HepG2 (cell line): Measurements from ENCODE around the gene C16orf87.

ENCODE experiments used
- ASH2L ChIP-seq: fragments of 300-600, 200-600 bp; sonication (generic); IDR thresholded peaks from 2 replicates; pipeline ENCODE4 v1.7.0; 2017; ENCODE audit warnings: low read depth, mild to moderate bottlenecking, moderate library complexity, mixed read lengths, low read length; ENCODE audit not compliant: insufficient read length
- GABPB1 ChIP-seq: IDR thresholded peaks from 2 replicates; pipeline ENCODE4 v1.6.1; 2016; ENCODE audit warnings: mild to moderate bottlenecking, missing genetic modification reagents, moderate library complexity, missing compliant biosample characterization
- KDM4B ChIP-seq: sonication (generic); formaldehyde crosslinking; IDR thresholded peaks from 2 replicates; pipeline ENCODE4 v1.4.0; 2020; ENCODE audit warnings: missing genetic modification reagents
- POLR2A ChIP-seq, 2 experiments: IDR thresholded peaks; 2 replicates each; pipeline ENCODE4 v1.6.1; 2011; ENCODE audit warnings: low read depth in 2 of 2, low read length in 2 of 2, mild to moderate bottlenecking in 1 of 2, moderate library complexity in 1 of 2; ENCODE audit not compliant: insufficient read depth in 1 of 2
- SMAD3 ChIP-seq: sonication (generic); formaldehyde crosslinking; IDR thresholded peaks from 2 replicates; pipeline ENCODE4 v1.4.0; 2020; ENCODE audit warnings: missing genetic modification reagents
- STAG1 ChIP-seq: sonication (generic); formaldehyde crosslinking; IDR thresholded peaks from 2 replicates; pipeline ENCODE4 v1.4.0; 2020; ENCODE audit warnings: missing genetic modification reagents
- TOPORS ChIP-seq: sonication (generic); formaldehyde crosslinking; IDR thresholded peaks from 2 replicates; pipeline ENCODE4 v1.8.0; 2023; ENCODE audit warnings: mild to moderate bottlenecking, missing genetic modification reagents
- ZNF562 ChIP-seq: sonication (generic); formaldehyde crosslinking; IDR thresholded peaks from 2 replicates; pipeline ENCODE4 v1.8.0; 2022; ENCODE audit warnings: missing genetic modification reagents, borderline replicate concordance
- TF ChIP-seq, protein P1 (sequence below): sonication (generic); formaldehyde crosslinking; IDR thresholded peaks from 2 replicates; pipeline ENCODE4 v1.4.0; 2020; ENCODE audit warnings: missing genetic modification reagents, borderline replicate concordance
- TF ChIP-seq, protein P2 (sequence below): sonication (generic); formaldehyde crosslinking; IDR thresholded peaks from 2 replicates; pipeline ENCODE4 v1.4.0; 2020; ENCODE audit warnings: low read depth, missing genetic modification reagents
- TF ChIP-seq, protein P3 (sequence below): sonication (generic); formaldehyde crosslinking; IDR thresholded peaks from 2 replicates; pipeline ENCODE4 v1.4.0; 2020; ENCODE audit warnings: missing genetic modification reagents, borderline replicate concordance
- TF ChIP-seq, protein P4 (sequence below), 2 experiments: fragments of 450-650 bp in 1 of 2; sonication (generic) in 1 of 2; formaldehyde crosslinking in 1 of 2; IDR thresholded peaks; 2 replicates each; pipeline versions ENCODE4 v1.6.1 to v1.8.0; 2016 to 2022; ENCODE audit warnings: antibody characterized with exemption in 1 of 2, mild to moderate bottlenecking in 1 of 2, missing genetic modification reagents in 1 of 2

DNA sequence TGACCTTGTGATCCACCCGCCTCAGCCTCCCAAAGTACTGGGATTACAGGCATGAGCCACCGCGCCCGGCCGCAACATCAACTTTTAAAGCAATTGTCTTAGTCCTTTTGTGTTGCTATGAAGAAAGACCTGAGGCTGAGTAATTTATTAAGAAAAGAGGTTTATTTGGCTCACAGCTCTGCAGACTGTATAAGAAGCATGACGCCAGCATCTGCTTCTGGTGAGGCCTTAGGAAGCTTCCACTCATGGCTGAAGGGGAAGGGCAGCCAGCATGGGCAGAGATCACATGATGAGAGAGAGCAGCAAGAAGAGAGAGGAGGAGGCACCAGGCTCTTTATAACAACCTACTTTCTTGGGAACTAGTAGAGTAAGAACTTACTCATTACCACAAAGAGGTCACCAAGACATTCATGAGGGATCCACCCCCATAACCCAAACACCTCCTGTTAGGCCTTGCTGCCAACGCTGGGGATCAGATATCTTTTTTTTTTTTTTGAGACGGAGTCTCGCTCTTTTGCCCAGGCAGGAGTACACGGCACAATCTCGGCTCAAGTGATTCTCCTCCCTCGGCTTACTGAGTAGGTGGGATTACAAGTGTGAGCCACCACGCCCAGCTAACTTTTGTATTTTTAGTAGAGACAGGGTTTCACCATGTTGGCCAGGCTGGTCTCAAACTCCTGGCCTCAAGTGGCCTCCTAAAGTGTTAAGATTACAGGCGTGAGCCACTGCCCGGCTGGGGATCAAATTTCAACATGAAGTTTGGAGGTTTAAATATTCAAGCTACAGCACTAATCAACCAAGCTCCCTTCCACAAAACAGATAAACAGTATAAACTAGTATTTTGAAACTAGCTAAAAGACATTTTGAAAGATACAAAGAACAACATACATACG is 31.8 kb upstream of the C16orf87 start:
- TF ChIP-seq, protein P1, sequence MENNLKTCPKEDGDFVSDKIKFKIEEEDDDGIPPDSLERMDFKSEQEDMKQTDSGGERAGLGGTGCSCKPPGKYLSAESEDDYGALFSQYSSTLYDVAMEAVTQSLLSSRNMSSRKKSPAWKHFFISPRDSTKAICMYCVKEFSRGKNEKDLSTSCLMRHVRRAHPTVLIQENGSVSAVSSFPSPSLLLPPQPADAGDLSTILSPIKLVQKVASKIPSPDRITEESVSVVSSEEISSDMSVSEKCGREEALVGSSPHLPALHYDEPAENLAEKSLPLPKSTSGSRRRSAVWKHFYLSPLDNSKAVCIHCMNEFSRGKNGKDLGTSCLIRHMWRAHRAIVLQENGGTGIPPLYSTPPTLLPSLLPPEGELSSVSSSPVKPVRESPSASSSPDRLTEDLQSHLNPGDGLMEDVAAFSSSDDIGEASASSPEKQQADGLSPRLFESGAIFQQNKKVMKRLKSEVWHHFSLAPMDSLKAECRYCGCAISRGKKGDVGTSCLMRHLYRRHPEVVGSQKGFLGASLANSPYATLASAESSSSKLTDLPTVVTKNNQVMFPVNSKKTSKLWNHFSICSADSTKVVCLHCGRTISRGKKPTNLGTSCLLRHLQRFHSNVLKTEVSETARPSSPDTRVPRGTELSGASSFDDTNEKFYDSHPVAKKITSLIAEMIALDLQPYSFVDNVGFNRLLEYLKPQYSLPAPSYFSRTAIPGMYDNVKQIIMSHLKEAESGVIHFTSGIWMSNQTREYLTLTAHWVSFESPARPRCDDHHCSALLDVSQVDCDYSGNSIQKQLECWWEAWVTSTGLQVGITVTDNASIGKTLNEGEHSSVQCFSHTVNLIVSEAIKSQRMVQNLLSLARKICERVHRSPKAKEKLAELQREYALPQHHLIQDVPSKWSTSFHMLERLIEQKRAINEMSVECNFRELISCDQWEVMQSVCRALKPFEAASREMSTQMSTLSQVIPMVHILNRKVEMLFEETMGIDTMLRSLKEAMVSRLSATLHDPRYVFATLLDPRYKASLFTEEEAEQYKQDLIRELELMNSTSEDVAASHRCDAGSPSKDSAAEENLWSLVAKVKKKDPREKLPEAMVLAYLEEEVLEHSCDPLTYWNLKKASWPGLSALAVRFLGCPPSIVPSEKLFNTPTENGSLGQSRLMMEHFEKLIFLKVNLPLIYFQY: no peak
- TF ChIP-seq, protein P2, sequence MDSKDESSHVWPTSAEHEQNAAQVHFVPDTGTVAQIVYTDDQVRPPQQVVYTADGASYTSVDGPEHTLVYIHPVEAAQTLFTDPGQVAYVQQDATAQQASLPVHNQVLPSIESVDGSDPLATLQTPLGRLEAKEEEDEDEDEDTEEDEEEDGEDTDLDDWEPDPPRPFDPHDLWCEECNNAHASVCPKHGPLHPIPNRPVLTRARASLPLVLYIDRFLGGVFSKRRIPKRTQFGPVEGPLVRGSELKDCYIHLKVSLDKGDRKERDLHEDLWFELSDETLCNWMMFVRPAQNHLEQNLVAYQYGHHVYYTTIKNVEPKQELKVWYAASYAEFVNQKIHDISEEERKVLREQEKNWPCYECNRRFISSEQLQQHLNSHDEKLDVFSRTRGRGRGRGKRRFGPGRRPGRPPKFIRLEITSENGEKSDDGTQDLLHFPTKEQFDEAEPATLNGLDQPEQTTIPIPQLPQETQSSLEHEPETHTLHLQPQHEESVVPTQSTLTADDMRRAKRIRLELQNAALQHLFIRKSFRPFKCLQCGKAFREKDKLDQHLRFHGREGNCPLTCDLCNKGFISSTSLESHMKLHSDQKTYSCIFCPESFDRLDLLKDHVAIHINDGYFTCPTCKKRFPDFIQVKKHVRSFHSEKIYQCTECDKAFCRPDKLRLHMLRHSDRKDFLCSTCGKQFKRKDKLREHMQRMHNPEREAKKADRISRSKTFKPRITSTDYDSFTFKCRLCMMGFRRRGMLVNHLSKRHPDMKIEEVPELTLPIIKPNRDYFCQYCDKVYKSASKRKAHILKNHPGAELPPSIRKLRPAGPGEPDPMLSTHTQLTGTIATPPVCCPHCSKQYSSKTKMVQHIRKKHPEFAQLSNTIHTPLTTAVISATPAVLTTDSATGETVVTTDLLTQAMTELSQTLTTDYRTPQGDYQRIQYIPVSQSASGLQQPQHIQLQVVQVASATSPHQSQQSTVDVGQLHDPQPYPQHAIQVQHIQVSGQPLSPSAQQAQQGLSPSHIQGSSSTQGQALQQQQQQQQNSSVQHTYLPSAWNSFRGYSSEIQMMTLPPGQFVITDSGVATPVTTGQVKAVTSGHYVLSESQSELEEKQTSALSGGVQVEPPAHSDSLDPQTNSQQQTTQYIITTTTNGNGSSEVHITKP: 0 out of 2 replicates have a peak, but pooled peaks have one; percentile 34
- TF ChIP-seq ZNF562 (CRISPR knock-in tag) (no peak), GABPB1 (no peak), KDM4B (no peak), SMAD3 (CRISPR knock-in tag) (no peak), ASH2L (no peak), STAG1 (no peak), POLR2A (IDR thresholded peaks at IDR 0.05; ENCODE audit: insufficient read depth in 1 of 2, low read depth in 2 of 2, low read length in 2 of 2) (no peak), TOPORS (CRISPR knock-in tag) (no peak)
- TF ChIP-seq, protein P3, sequence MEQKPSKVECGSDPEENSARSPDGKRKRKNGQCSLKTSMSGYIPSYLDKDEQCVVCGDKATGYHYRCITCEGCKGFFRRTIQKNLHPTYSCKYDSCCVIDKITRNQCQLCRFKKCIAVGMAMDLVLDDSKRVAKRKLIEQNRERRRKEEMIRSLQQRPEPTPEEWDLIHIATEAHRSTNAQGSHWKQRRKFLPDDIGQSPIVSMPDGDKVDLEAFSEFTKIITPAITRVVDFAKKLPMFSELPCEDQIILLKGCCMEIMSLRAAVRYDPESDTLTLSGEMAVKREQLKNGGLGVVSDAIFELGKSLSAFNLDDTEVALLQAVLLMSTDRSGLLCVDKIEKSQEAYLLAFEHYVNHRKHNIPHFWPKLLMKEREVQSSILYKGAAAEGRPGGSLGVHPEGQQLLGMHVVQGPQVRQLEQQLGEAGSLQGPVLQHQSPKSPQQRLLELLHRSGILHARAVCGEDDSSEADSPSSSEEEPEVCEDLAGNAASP (CRISPR knock-in tag): no peak
- TF ChIP-seq, protein P4, sequence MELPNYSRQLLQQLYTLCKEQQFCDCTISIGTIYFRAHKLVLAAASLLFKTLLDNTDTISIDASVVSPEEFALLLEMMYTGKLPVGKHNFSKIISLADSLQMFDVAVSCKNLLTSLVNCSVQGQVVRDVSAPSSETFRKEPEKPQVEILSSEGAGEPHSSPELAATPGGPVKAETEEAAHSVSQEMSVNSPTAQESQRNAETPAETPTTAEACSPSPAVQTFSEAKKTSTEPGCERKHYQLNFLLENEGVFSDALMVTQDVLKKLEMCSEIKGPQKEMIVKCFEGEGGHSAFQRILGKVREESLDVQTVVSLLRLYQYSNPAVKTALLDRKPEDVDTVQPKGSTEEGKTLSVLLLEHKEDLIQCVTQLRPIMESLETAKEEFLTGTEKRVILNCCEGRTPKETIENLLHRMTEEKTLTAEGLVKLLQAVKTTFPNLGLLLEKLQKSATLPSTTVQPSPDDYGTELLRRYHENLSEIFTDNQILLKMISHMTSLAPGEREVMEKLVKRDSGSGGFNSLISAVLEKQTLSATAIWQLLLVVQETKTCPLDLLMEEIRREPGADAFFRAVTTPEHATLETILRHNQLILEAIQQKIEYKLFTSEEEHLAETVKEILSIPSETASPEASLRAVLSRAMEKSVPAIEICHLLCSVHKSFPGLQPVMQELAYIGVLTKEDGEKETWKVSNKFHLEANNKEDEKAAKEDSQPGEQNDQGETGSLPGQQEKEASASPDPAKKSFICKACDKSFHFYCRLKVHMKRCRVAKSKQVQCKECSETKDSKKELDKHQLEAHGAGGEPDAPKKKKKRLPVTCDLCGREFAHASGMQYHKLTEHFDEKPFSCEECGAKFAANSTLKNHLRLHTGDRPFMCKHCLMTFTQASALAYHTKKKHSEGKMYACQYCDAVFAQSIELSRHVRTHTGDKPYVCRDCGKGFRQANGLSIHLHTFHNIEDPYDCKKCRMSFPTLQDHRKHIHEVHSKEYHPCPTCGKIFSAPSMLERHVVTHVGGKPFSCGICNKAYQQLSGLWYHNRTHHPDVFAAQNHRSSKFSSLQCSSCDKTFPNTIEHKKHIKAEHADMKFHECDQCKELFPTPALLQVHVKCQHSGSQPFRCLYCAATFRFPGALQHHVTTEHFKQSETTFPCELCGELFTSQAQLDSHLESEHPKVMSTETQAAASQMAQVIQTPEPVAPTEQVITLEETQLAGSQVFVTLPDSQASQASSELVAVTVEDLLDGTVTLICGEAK (IDR thresholded peaks at IDR 0.05): no peak
- TF ChIP-seq, protein P4 (CRISPR knock-in tag; IDR thresholded peaks at IDR 0.05): no peak
